WTC11 (cell line): ENCODE data around the gene ZNF853. TPM values are rescaled to one million over a fixed set of nuclear protein-coding genes. Genes with fewer than 3 reads are reported as not detected.

Experiments used
- ATAC-seq: fragments of 200-7000 bp; cut with Tn5 transposase; 2 replicates; pipeline ENCODE4 v1.10.0; 2021; ENCODE audit warnings: mild to moderate bottlenecking, moderate library complexity
- CTCF ChIA-PET: fragments of 300-600 bp; sonication (Branson Sonifier 250); formaldehyde crosslinking; loops from one replicate; lab custom pipeline; 2021; ENCODE audit warnings: antibody characterized with exemption; lab: Charles Lee
- POLR2A ChIA-PET: fragments of 350-600 bp; sonication (Branson Sonifier 250); formaldehyde crosslinking; loops from one replicate; lab custom pipeline; 2021; ENCODE audit warnings: antibody characterized with exemption; lab: Charles Lee
- DNase-seq: peaks from one replicate; pipeline ENCODE4 v3.0.0; 2021; ENCODE audit warnings: low spot score
- H3K27ac Mint-ChIP-seq: 2 replicates; pipeline ENCODE4 v1.8.0; 2021; ENCODE audit warnings: mixed read lengths
- H3K27me3 Mint-ChIP-seq: 2 replicates; pipeline ENCODE4 v1.8.0; 2021; ENCODE audit warnings: low read depth, mild to moderate bottlenecking, moderate library complexity, mixed read lengths
- H3K36me3 Mint-ChIP-seq: 2 replicates; pipeline ENCODE4 v1.8.0; 2021; ENCODE audit warnings: mixed read lengths
- H3K4me1 Mint-ChIP-seq: 2 replicates; pipeline ENCODE4 v1.8.0; 2022; ENCODE audit warnings: mixed read lengths
- H3K4me3 Mint-ChIP-seq: 2 replicates; pipeline ENCODE4 v1.8.0; 2021; ENCODE audit warnings: mild to moderate bottlenecking, moderate library complexity, mixed read lengths
- H3K9me3 Mint-ChIP-seq: 2 replicates; pipeline ENCODE4 v1.8.0; 2021; ENCODE audit warnings: mixed read lengths
- ARID4B ChIP-seq: sonication (generic); formaldehyde crosslinking; IDR thresholded peaks from 2 replicates; pipeline ENCODE4 v1.8.0; 2023; ENCODE audit warnings: missing genetic modification reagents, mild to moderate bottlenecking, borderline replicate concordance
- ATF1 ChIP-seq: sonication (generic); formaldehyde crosslinking; IDR thresholded peaks from 2 replicates; pipeline ENCODE4 v1.8.1; 2023; ENCODE audit warnings: mild to moderate bottlenecking, moderate library complexity, missing genetic modification reagents
- ATF6 ChIP-seq: sonication (generic); formaldehyde crosslinking; IDR thresholded peaks from 2 replicates; pipeline ENCODE4 v1.8.1; 2023; ENCODE audit warnings: mild to moderate bottlenecking, missing genetic modification reagents
- CREM ChIP-seq: sonication (generic); formaldehyde crosslinking; IDR thresholded peaks from 2 replicates; pipeline ENCODE4 v1.8.1; 2022; ENCODE audit warnings: mild to moderate bottlenecking, missing genetic modification reagents, moderate library complexity
- ELF4 ChIP-seq: sonication (generic); formaldehyde crosslinking; IDR thresholded peaks from 2 replicates; pipeline ENCODE4 v1.8.1; 2022; ENCODE audit warnings: low read depth, mild to moderate bottlenecking, moderate library complexity, missing genetic modification reagents
- ESRRA ChIP-seq: sonication (generic); formaldehyde crosslinking; IDR thresholded peaks from 2 replicates; pipeline ENCODE4 v1.8.1; 2022; ENCODE audit warnings: mild to moderate bottlenecking, missing genetic modification reagents, borderline replicate concordance
- IRF2 ChIP-seq: sonication (generic); formaldehyde crosslinking; IDR thresholded peaks from 2 replicates; pipeline ENCODE4 v1.8.0; 2022; ENCODE audit warnings: low read depth, missing genetic modification reagents, borderline replicate concordance
- MYBL2 ChIP-seq: sonication (generic); formaldehyde crosslinking; IDR thresholded peaks from 2 replicates; pipeline ENCODE4 v1.8.1; 2023; ENCODE audit warnings: mild to moderate bottlenecking, moderate library complexity, missing genetic modification reagents
- NFATC4 ChIP-seq: fragments of 250-450 bp; sonication (Bioruptor Pico); IDR thresholded peaks from 2 replicates; pipeline ENCODE4 v1.9.0; 2021; ENCODE audit warnings: mild to moderate bottlenecking
- NR2C2 ChIP-seq: sonication (generic); formaldehyde crosslinking; IDR thresholded peaks from 2 replicates; pipeline ENCODE4 v1.8.0; 2022; ENCODE audit warnings: mild to moderate bottlenecking, missing genetic modification reagents
- SMAD3 ChIP-seq: sonication (generic); formaldehyde crosslinking; IDR thresholded peaks from 2 replicates; pipeline ENCODE4 v1.8.0; 2022; ENCODE audit warnings: missing genetic modification reagents, mild to moderate bottlenecking, borderline replicate concordance
- SMAD4 ChIP-seq: sonication (generic); formaldehyde crosslinking; IDR thresholded peaks from 2 replicates; pipeline ENCODE4 v1.8.0; 2022; ENCODE audit warnings: mild to moderate bottlenecking, missing genetic modification reagents
- ZBTB21 ChIP-seq: sonication (generic); formaldehyde crosslinking; IDR thresholded peaks from 2 replicates; pipeline ENCODE4 v1.8.1; 2023; ENCODE audit warnings: mild to moderate bottlenecking, missing genetic modification reagents, borderline replicate concordance
- ZMAT4 ChIP-seq: fragments of 250-450 bp; sonication (Bioruptor Pico); IDR thresholded peaks from 2 replicates; pipeline ENCODE4 v1.9.0; 2021; ENCODE audit warnings: mild to moderate bottlenecking
- ZNF138 ChIP-seq: sonication (generic); formaldehyde crosslinking; conservative IDR thresholded peaks from 2 replicates; pipeline ENCODE4 v1.8.1; 2022; ENCODE audit warnings: mild to moderate bottlenecking, moderate library complexity, missing genetic modification reagents
- ZNF281 ChIP-seq: sonication (generic); formaldehyde crosslinking; IDR thresholded peaks from 2 replicates; pipeline ENCODE4 v1.8.0; 2023; ENCODE audit warnings: mild to moderate bottlenecking, missing genetic modification reagents
- ZNF317 ChIP-seq: sonication (generic); formaldehyde crosslinking; IDR thresholded peaks from 2 replicates; pipeline ENCODE4 v1.8.1; 2023; ENCODE audit warnings: low read depth, mild to moderate bottlenecking, moderate library complexity, missing genetic modification reagents, borderline replicate concordance
- total RNA-seq: library from RNA; stranded (reverse); gene quantifications from 3 replicates; pipeline ENCODE4 v1.2.3, GENCODE V29; 2021

ZNF853 gene
- total RNA-seq, 1 experiment from 2014 or later = 7.7 TPM

- H3K9me3 Mint-ChIP-seq = no peaks in the 10 kb centered on the region
- DNase-seq = peak; percentile 8
- no peak overlapping the region for H3K4me3 Mint-ChIP-seq
- ATAC-seq = no peak
- CTCF ChIA-PET = no interaction called here
- H3K27me3 Mint-ChIP-seq = no peaks in the 10 kb centered on the region
- H3K36me3 Mint-ChIP-seq = peaks cover 8% of the 10 kb centered on the region
- POLR2A ChIA-PET = interaction anchor here (0.6 kb wide), 1 partner anchor 994 kb away, joined by 7 read pairs; no protein-coding TSS in a partner anchor
- TF ChIP-seq MYBL2 (CRISPR knock-in tag) (no peak), ZNF317 (no peak), IRF2 (no peak), SMAD4 (CRISPR knock-in tag) (no peak), SMAD3 (CRISPR knock-in tag) (no peak), ATF1 (CRISPR knock-in tag) (no peak), ELF4 (CRISPR knock-in tag) (no peak), NR2C2 (CRISPR knock-in tag) (no peak), CREM (CRISPR knock-in tag) (no peak), ATF6 (CRISPR knock-in tag) (no peak), ESRRA (CRISPR knock-in tag) (no peak), ZNF281 (CRISPR knock-in tag) (no peak)
- no peak overlapping the region for H3K27ac Mint-ChIP-seq
- peaks cover 3% of the 10 kb centered on the region; the same call in 1 of the 2 replicates for H3K4me1 Mint-ChIP-seq
These were observed 37.9 kb downstream of the ZNF853 start for GRCh38 chr7:6653071-6654003.

- POLR2A ChIA-PET = no interaction called here
- H3K27ac Mint-ChIP-seq = no peak overlapping the region
- CTCF ChIA-PET = no interaction called here
These were observed 38.9 kb downstream of the ZNF853 start for GRCh38 chr7:6654113-6654841.

More at GRCh38 chr7:6654113-6654841, 38.9 kb downstream of the ZNF853 start:
- H3K27me3 Mint-ChIP-seq = no peaks in the 10 kb centered on the region
- no peak overlapping the region for H3K4me3 Mint-ChIP-seq
- peaks cover 12% of the 10 kb centered on the region for H3K4me1 Mint-ChIP-seq
- H3K9me3 Mint-ChIP-seq = no peaks in the 10 kb centered on the region
- TF ChIP-seq ZMAT4 (CRISPR knock-in tag) (no peak), ZNF138 (CRISPR knock-in tag) (no peak), ARID4B (no peak), ZBTB21 (no peak), NFATC4 (CRISPR knock-in tag) (no peak)
- TF ChIP-seq, all 79 proteins: peak for 0
- no peak for DNase-seq
- no peak for ATAC-seq
- peaks cover 8% of the 10 kb centered on the region for H3K36me3 Mint-ChIP-seq
